Upper lobe of left lung (tissue), 6 donors: ENCODE data around the gene TNFRSF21. TPM values are rescaled to one million over a fixed set of nuclear protein-coding genes. Genes with fewer than 3 reads are reported as not detected.

Source experiments
- ATAC-seq, 2 donors: fragments of 200-7000 bp; cut with Tn5 transposase; one replicate each; pipeline ENCODE4 v1.9.1; 2022; ENCODE audit warnings: mild to moderate bottlenecking in 2 of 2, moderate library complexity in 2 of 2; ENCODE audit not compliant: low FRiP score in 2 of 2
- DNase-seq, 2 donors: peaks; one replicate each; pipeline ENCODE4 v3.0.0-alpha.2; 2019 to 2020
- H3K27ac ChIP-seq, 4 donors: fragments of 200-600 bp; sonication (generic); one replicate each; pipeline ENCODE4 v1.5.1; 2016 to 2019
- H3K27me3 ChIP-seq, 4 donors: fragments of 200-600 bp; sonication (generic); one replicate each; pipeline ENCODE4 v1.5.1; 2017 to 2019
- H3K36me3 ChIP-seq, 4 donors: fragments of 200-600 bp; sonication (generic); one replicate each; pipeline ENCODE4 v1.5.1; 2016 to 2019
- H3K4me1 ChIP-seq, 4 donors: fragments of 200-600 bp; sonication (generic); one replicate each; pipeline ENCODE4 v1.5.1; 2018 to 2019
- H3K4me3 ChIP-seq, 4 donors: fragments of 200-600 bp; sonication (generic); one replicate each; pipeline ENCODE4 v1.5.1; 2017 to 2019; ENCODE audit warnings: mild to moderate bottlenecking in 2 of 4, moderate library complexity in 1 of 4
- H3K9me3 ChIP-seq, 4 donors: fragments of 200-600 bp; sonication (generic); one replicate each; pipeline ENCODE4 v1.5.1; 2018 to 2019
- CTCF ChIP-seq, 6 experiments: fragments of 450-650 bp in 4 of 6; fragments of 200-600 bp in 2 of 6; sonication (generic) in 2 of 6; IDR thresholded peaks; one replicate each; pipeline ENCODE4 v1.5.1; 2016 to 2019; ENCODE audit warnings: antibody characterized with exemption in 6 of 6
- EP300 ChIP-seq, 4 donors: sonication (generic); formaldehyde crosslinking; IDR thresholded peaks; one replicate each; pipeline ENCODE4 v1.5.1; 2017; ENCODE audit warnings: antibody characterized with exemption in 4 of 4, control low read depth in 2 of 4
- POLR2A ChIP-seq, 4 donors: fragments of 450-650 bp; IDR thresholded peaks; one replicate each; pipeline ENCODE4 v1.5.1; 2016 to 2017; ENCODE audit warnings: antibody characterized with exemption in 4 of 4, mild to moderate bottlenecking in 2 of 4
- POLR2AphosphoS5 ChIP-seq, 2 donors: sonication (generic); formaldehyde crosslinking; IDR thresholded peaks; one replicate each; pipeline ENCODE4 v1.5.1; 2017; ENCODE audit warnings: antibody characterized with exemption in 2 of 2
- WGBS, 2 donors: methylation state at CpG; one replicate each; pipeline ENCODE4 v1.1.5; 2017 to 2018; 5-methylcytosine and 5-hydroxymethylcytosine counted together
- total RNA-seq, 6 donors: library from RNA; depleted of rRNA in 4 of 6; stranded (reverse); fragments of >200 nt in 4 of 6; gene quantifications; one replicate each; pipeline versions ENCODE4 v1.1.0 to v1.2.1, GENCODE V29; 2016 to 2021
- donor health status: DM: no; HTN: no; CAD: no; lungs with moderate emphysema.
- donor health status: DM: no; HTN: yes; CAD: no; lungs with severe emphysema.

Gene TNFRSF21
- total RNA-seq, 6 donors from 2014 or later, result 11.7 to 56.1 (median 20.6) TPM

- H3K27me3 ChIP-seq, result no peaks in the 10 kb centered on the region
- peaks cover 10 to 18% (median 15%) of the 10 kb centered on the region in 4 donors for H3K4me1 ChIP-seq
- TF ChIP-seq EP300 (IDR thresholded peaks at IDR 0.05), result no peak
- TF ChIP-seq POLR2AphosphoS5 (IDR thresholded peaks at IDR 0.05), result no peak
- no peak for TF ChIP-seq POLR2A (IDR thresholded peaks at IDR 0.05)
- no peaks in the 10 kb centered on the region for H3K9me3 ChIP-seq
- DNase-seq, result no peak
- 84 to 85% methylated on average over 2 of the region's 2 CpGs for WGBS, 2 donors
- no peak for ATAC-seq
- H3K27ac ChIP-seq, result no peak overlapping the region
- no peak overlapping the region for H3K4me3 ChIP-seq
- no peaks in the 10 kb centered on the region for H3K36me3 ChIP-seq
Measured at GRCh38 chr6:47239546-47239945, 70.2 kb downstream of the TNFRSF21 start.

GRCh38 chr6:47238456-47238995, 71.2 kb downstream of the TNFRSF21 start:
- H3K9me3 ChIP-seq, result no peaks in the 10 kb centered on the region
- H3K4me3 ChIP-seq, result no peak overlapping the region
- no peaks in the 10 kb centered on the region for H3K27me3 ChIP-seq
- 75 to 86% methylated on average over 1 of the region's 1 CpG for WGBS, 2 donors
- DNase-seq (no peak), ATAC-seq (no peak)
- no peak for TF ChIP-seq POLR2AphosphoS5 (IDR thresholded peaks at IDR 0.05)
- TF ChIP-seq POLR2A (IDR thresholded peaks at IDR 0.05), result no peak
- TF ChIP-seq EP300 (IDR thresholded peaks at IDR 0.05), result no peak
- no peak for TF ChIP-seq CTCF (IDR thresholded peaks at IDR 0.05)
- H3K27ac ChIP-seq, result no peak overlapping the region
- H3K4me1 ChIP-seq, result peaks cover 10 to 18% (median 15%) of the 10 kb centered on the region in 4 donors
- H3K36me3 ChIP-seq, result no peaks in the 10 kb centered on the region

GRCh38 chr6:47237196-47237595, 72.5 kb downstream of the TNFRSF21 start:
- WGBS, 2 donors, result 80 to 85% methylated on average over 5 of the region's 5 CpGs
- Histone ChIP-seq H3K9me3 (no peaks in the 10 kb centered on the region), H3K4me3 (no peak overlapping the region), H3K36me3 (no peaks in the 10 kb centered on the region), H3K27me3 (no peaks in the 10 kb centered on the region), H3K27ac (no peak overlapping the region), H3K4me1 (peaks cover 9 to 15% (median 12%) of the 10 kb centered on the region in 4 donors)
- TF ChIP-seq CTCF (IDR thresholded peaks at IDR 0.05) (no peak), POLR2A (IDR thresholded peaks at IDR 0.05) (no peak), EP300 (IDR thresholded peaks at IDR 0.05) (no peak), POLR2AphosphoS5 (IDR thresholded peaks at IDR 0.05) (no peak)
- ATAC-seq, result no peak
- DNase-seq, result no peak

- TF ChIP-seq CTCF (IDR thresholded peaks at IDR 0.05), result no peak
- ATAC-seq (peak; percentile 51 to 63), DNase-seq (peak in 1 of 2 donors; percentile 30)
- Histone ChIP-seq H3K36me3 (no peaks in the 10 kb centered on the region), H3K4me3 (no peak overlapping the region), H3K27me3 (no peaks in the 10 kb centered on the region), H3K9me3 (no peaks in the 10 kb centered on the region), H3K27ac (no peak overlapping the region), H3K4me1 (peaks cover 0 to 7% (median 7%) of the 10 kb centered on the region in 4 donors)
- WGBS, 2 donors, result 65 to 73% methylated on average over 8 of the region's 8 CpGs
Measured at GRCh38 chr6:47235964-47236760, 73.5 kb downstream of the TNFRSF21 start.

GRCh38 chr6:47235421-47235820, 74.3 kb downstream of the TNFRSF21 start:
- no peaks in the 10 kb centered on the region for H3K36me3 ChIP-seq
- no peaks in the 10 kb centered on the region for H3K27me3 ChIP-seq
- no peak for DNase-seq
- 89 to 92% methylated on average over 1 of the region's 1 CpG for WGBS, 2 donors
- H3K4me3 ChIP-seq, result no peak overlapping the region
- no peak overlapping the region for H3K27ac ChIP-seq
- H3K4me1 ChIP-seq, result peaks cover 0 to 7% (median 7%) of the 10 kb centered on the region in 4 donors
- TF ChIP-seq CTCF (IDR thresholded peaks at IDR 0.05), result no peak
- no peak for TF ChIP-seq POLR2AphosphoS5 (IDR thresholded peaks at IDR 0.05)
- TF ChIP-seq POLR2A (IDR thresholded peaks at IDR 0.05), result no peak
- peak in 1 of 2 donors; percentile 15 for ATAC-seq
- H3K9me3 ChIP-seq, result no peaks in the 10 kb centered on the region
